Measurements from ENCODE around the gene C17orf107.
A peak's percentile ranks its signal among the peaks of the same experiment; 100 is the strongest.
"Not testable (repeated sequence)": the region's sequence is repeated elsewhere in the genome, so short reads cannot be mapped to it uniquely, and the experiment has no call there.

C17orf107 gene

DNA sequence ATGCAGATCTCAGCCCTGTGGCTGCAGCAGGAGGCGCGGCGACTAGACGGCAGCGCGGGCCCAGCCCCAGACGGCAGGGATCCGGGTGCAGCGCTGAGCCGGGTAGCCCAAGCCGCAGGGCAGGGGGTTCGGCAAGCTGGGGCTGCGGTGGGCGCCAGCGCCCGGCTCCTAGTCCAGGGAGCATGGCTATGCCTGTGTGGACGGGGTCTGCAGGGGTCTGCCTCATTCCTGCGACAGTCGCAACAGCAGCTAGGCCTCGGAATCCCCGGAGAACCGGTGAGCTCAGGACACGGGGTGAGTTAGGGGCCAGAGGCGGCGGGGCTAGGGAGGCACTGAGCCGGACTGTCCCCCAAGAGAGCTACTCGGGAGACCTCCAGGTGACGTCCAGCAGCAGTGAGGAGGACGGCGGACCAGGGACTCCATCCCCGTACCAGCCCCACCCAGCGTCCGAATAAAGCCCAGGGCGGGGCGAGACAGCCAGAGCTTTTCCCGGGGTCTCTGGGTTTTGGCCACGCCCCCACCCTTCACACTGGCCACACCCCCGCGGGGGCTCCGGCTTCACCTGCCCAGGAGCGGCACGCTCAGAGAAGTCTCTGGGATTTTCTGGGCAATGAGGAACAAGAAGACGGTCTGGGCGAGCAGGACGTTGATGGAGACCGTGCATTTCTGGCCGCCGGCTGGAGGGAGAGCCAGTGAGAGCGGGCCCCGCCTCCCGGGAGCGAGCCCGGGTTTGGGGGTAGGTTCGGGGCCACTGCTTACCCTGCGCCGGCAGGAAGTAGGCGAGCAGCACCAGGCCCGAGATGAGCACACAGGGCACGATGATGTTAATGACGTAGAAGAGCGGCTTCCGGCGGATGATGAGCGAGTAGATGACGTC lies 1.1 kb downstream of the C17orf107 start:
- DNase-seq (ENCODE audit: low read depth in 2 of 2): no peak

DNA sequence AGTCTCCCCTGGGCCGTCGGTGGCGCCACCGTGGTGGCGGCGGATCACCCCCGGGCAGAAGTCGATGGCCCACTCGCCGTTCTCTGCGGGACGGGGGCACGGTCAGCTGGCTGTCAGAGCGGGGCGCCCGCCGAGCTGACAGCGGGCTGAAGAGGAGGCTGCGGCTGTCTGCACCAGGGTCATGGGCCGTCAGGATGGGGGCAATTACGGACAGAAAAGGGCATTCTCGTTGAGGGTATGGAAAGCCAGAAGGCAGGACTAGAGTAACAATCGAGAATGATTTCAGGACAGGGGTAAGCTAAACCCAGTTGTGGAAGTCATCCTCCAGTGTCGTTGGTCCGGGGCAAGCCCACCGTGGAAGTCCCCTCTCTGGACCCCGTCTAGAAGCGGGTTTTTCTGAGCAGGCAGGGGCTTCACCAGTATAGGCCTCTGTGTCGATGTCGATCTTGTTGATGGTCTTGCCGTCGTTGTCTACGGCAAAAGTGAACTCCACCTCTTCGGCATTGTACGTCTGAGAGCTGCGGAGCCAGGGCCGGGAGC lies 1.8 kb downstream of the C17orf107 start:
- no peak for DNase-seq (ENCODE audit: low read depth in 2 of 2)

DNA sequence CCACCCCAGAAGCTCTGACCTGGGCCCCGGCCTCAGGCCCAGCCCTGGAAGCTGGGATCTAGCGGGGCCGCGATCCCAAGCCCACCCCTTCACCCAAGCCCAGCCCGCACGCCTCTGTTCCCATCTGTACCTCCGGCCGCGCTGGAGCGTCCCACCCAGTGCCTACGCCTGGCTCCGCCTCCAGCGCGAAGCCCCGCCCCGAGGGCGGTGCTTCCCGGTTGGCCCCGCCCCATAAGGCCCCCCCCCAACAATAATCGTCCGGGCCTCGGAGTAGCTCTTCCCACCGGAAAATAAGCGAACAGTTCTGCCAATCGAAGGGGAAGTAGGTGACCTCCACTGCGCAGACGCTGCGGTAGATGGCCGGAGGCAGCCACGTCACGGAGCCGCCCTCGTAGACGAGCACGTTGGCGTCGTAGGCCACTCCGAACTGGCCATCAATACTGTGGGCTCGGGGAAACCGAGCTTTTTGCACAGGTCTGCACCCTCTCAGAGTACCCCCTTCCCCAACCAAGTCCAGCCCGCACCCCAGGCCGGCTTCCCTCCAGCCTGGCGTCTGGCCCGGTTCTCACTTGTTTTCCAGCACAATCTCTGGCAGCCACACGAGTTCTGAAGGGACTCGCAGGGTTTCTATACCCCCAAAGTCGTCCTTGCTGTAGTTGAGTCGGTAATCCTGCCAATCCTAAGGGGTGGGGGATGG lies 2.5 kb downstream of the C17orf107 start:
- DNase-seq (ENCODE audit: low read depth in 2 of 2): no peak

DNA sequence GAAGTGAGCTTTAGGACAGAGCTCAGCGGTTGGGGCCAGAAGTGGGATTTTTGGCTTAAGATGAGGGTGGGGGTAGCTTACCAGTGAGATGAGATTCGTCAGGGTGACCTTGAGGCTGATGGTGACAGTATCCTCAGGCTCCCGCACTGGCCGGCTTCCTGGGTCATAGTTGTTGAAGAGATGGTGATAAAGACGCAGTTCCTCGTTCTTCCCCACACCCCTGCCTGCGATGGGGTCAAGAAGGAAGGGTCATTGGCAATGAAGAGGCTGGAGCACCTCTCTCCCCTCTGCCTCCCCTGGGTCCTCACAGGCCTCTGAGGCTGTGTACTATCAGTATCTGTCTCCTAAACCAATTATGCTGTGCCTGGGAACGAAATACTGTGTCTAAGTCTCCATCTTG lies 3.2 kb downstream of the C17orf107 start:
- no peak for DNase-seq (ENCODE audit: low read depth in 2 of 2)

DNA sequence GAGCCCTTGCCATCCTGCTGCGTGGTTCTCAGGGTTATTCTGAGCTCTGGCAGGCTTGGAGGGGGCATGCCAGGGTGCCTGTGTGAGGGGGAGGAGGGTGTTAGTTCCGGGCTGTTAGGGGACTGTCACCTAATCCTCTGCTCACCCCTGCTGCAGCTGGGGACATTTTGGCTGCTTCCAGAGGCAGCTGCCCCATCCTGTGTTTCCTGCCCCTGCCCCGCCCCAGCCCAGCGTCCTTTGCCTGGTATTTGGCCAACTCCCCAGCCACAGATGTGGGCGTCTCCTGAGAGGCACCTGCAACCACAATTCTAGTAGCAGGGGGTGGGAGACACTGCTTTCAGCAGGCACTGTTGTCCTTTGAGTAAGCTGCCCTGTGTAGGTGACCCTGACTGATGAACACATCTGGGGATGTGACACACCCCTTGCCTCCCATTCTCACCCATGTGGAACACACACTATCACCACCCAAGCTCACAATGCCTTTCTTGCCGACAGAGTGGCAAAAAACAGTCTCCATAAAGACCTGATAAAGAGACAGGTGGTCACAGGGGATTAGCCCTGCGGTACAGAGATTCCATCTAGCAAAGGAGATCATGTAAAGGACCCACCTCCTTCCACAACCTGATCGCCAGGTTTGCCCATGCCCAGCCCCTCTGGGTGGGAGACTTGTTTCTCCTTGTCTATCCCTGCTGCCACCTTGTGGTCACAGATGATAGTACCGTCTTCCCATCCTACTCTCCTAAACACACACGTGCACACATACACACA lies 3.9 kb downstream of the C17orf107 start, which contains the start of gene CHRNE:
Gene CHRNE (minus strand): TSS at position 48 of the 768 bp plus-strand sequence. CDS start 35 bp downstream, at position 13.
- DNase-seq (ENCODE audit: low read depth in 2 of 2): peak; percentile 39 to 62

DNA sequence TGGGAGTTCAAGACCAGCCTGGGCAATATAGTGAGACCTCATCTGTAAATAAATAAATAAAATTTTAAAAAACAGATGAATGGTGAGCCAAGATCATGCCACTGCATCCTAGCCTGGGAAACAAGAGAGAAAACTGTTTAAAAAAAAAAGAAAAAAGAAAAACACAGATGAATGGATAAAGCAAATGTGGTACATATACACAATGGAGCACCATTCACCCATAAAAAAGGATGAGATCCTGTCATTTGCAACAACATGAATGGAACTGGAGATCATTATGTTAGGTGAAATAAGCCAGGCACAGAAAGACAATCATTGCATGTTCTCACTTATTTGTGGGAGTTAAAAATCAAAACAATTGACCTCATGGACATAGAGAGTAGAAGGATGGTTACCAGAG lies 7.3 kb downstream of the C17orf107 start:
- not testable (repeated sequence) for DNase-seq (ENCODE audit: low read depth in 2 of 2)

DNA sequence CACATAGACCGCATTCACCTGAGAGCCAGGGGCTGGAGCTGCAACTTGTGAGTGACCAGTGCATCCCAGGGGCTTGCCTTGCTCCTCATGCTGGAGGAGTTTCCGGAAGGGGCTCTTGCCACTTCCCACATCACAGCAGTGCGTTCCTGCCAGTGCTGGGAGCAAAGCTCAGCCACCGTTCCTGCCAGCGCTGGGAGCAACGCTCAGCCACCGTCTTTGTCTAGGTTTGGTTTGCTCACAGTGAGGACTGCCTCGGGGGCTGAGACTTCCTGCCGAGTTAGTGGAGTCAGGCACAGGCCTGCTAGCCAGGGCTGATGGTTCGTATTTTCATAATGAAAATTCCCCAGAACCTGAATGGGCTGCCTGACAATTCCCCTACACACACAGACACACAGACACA lies 9.0 kb downstream of the C17orf107 start:
- DNase-seq (ENCODE audit: low read depth in 2 of 2): no peak

DNA sequence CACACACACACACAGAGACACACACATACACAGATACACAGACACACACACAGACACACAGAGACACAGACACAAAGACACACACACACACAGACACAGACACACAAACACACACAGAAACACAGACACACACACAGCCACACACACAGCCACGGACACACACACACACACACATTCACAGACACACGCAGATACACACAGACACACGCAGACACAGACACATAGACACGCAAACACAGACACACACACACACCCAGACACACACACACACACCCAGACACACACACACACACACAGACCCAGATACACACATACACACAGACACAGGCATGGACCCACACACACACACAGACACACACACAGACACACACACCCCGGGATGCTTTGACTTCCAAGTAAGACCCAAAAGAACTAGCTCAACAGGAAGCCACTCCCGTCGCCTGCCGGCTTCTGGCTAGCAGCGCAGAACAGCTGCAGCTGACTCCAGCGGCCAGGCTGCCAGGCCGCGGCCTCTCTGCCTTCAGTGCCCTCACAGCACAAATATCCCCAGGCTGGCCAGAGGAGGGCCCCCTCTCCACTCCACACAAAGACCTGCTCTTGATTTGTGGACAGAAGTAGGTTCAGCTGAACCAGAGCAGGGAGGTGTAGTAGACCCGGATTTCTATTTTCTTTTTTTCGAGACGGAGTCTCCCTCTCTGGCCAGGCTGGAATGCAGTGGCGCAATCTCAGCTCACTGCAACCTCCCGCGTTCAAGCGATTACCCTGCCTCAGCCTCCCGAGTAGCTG lies 9.6 kb downstream of the C17orf107 start:
- peak in 1 of 2 donors; percentile 54 for DNase-seq (ENCODE audit: low read depth in 2 of 2)

DNA sequence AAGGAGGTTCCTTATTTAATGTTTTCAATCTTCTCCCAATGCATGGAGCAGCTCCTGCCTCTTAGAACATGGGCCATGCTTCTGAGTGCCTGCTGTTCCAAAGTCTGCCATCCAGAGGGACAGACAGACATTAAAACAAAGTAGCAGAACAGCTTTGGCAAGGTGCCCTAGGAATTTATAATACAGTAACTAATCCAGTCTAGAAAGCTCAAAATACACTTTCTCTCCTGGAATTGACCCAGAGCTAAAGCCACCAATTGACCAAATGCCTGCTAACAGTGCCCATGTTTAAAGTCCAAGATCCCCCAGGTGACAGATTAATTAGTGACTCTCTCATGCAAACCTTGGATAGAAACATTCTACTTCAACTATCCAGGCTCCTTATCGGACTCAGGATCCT lies 14.7 kb downstream of the C17orf107 start:
- no peak for DNase-seq (ENCODE audit: low read depth in 2 of 2)

DNA sequence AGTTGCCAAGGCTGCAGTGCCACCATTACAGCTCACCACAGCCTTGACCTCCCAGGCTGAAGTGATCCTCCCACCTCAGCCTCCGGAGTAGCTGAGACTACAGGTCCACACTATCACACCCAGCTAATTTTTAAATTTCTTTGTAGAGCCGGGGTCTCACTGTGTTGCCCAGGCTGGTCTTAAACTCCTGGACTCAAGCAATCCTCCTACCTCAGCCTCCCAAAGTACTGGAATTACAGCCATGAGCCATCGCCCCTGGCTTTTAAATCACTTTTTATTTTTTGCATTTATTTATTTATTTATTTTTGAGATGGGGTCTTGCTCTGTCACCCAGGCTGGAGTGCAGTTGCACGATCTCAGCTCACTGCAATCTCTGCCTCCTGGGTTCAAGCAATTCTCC lies 15.2 kb downstream of the C17orf107 start:
- not testable (repeated sequence) for DNase-seq (ENCODE audit: low read depth in 2 of 2)

DNA sequence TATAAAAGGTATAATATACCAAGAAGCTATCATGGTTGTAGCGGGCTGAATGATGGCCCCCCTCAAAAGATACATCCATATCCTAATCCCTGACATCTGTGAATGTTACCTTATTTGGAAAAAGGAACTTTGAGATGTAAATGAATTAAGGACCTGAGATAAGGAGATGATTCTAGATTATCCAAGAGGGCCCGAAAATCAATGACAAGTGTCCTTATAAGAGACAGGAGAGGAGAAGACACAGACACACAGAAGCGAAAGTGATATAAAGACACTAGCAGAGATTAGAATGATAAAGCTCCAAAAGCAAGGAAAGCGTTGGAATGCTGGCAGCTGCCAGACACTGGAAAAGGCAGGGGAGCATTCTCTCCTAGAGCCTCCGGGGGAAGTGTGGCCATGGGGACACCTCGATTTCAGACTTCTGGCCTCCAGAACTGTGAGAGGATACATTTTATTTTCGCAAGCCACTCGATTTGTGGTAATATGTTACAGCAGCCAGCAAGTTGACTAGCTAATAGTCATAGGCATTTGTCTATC lies 20.2 kb downstream of the C17orf107 start:
- no peak for DNase-seq (ENCODE audit: low read depth in 2 of 2)

DNA sequence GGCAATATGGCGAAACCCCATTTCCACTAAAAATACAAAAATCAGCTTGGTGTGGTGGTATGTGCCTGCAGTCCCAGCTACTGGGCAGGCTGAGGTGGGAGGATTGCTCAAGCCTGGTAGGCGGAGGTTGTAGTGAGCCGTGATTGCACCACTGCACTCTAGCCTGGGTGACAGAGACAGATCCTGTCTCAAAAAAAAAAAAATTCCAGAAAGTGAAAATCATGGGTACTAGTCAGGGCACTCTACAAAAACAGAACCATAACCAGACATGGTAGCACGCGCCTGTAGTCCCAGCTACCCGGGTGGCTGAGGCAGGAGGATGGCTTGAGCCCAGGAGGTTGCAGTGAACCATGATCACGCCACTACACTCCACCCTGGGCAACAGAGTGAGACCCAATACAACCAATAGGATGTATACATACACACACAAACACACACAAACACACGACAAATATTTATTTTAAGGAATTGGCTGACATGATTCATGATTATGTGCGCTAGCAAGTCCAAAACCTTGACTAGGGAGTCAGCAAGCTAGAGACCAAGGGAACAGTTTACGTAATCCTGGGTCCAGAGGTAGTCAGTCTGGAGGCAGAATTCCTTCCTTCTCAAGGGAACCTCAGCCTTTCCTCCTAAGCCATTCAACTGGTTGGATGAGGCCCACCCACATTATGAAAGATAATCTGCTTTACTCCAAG lies 21.2 kb downstream of the C17orf107 start:
- no peak for DNase-seq (ENCODE audit: low read depth in 2 of 2)

DNA sequence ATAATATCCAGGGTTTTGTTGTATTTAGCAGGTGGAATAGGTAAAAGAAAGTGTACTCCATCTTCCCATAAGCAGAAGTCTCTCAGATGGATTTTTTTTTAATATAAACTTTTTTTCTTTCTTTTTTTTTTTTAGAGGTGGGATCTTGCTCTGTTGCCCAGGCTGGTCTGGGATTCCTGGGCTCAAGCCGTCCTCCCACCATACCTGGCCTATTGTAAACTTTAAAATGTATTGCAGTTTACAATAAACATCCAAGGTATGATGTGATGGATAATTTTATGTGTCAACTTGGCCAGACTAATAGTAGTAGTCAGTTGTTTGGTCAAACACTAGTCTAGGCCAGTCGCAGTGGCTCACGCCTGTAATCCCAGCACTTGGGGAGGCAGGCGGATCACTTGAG lies 22.0 kb downstream of the C17orf107 start:
- DNase-seq (ENCODE audit: low read depth in 2 of 2): no peak

DNA sequence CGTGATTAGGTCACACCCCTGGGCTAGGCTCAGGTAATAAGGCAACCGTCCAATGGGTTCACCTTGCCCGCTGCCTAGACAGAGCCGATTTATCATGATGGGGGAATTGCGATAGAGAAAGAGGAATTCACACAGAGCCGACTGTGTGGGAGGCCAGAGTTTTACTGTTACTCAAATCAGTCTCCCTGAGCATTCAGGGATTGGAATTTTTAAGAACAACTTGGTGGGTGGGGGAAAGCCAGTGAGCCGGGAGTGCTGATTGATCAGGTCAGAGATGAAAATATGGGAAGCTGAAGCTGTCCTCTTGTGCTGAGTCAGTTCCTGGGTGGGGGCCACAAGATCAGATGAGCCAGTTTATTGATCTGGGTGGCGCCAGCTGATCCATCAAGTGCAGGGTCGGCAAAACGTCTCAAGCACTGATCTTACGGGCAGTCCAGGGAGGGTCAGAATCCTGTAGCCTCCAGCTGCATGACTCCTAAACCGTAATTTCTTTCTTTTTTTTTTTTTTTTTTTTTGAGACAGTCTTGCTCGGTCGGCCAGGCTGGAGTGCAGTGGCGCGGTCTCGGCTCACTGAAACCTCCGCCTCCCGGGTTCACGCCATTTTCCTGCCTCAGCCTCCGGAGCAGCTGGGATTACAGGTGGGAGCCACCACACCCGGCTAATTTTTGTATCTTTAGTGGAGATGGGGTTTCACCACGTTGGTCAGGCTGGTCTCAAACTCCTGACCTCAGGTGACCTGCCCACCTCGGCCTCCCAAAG lies 27.4 kb downstream of the C17orf107 start:
- not testable (repeated sequence) for DNase-seq (ENCODE audit: low read depth in 2 of 2)

DNA sequence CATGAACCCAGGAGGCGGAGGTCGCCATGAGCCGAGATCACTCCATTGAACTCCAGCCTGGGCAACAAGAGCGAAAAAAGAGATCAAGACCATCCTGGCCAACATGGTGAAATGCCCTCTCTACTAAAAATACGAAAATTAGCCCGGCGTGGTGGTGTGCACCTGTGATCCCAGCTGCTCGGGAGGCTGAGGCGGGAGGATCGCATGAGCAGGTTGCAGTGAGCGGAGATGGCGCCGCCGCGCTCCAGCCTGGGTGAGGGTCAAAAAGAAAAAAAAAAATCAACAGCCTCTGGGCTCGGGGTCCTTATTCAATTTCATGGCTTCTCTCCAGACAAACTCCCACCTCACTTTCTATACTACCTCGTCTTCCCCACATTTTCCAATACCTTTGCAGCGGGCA lies 29.5 kb downstream of the C17orf107 start:
- no peak for DNase-seq (ENCODE audit: low read depth in 2 of 2)

DNA sequence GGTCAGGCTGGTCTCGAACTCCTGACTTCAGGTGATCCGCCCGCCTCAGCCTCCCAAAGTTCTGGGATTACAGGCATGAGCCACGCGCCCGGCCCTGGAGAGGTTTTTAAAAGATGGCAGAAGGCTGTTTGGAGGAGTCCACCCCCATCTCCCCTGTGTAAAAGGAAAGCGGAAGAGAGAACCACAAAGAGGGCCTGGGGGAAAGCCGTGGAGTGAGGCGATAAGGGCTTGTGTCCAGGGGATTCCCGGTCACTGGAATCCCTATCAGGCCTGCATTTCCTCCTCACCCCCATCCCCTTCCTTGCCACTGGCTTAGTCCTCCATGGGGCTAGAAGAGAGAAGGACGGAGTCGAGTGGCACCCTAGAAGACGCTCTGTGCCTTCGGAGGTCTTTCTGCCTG lies 32.6 kb downstream of the C17orf107 start, which contains the start of gene GP1BA:
Gene GP1BA (plus strand): TSS at position 315 of the 400 bp plus-strand sequence. CDS start 328 bp downstream, outside the sequence.
- DNase-seq (ENCODE audit: low read depth in 2 of 2): no peak

DNA sequence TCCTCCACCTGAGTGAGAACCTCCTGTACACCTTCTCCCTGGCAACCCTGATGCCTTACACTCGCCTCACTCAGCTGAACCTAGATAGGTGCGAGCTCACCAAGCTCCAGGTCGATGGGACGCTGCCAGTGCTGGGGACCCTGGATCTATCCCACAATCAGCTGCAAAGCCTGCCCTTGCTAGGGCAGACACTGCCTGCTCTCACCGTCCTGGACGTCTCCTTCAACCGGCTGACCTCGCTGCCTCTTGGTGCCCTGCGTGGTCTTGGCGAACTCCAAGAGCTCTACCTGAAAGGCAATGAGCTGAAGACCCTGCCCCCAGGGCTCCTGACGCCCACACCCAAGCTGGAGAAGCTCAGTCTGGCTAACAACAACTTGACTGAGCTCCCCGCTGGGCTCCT lies 33.4 kb downstream of the C17orf107 start:
- DNase-seq (ENCODE audit: low read depth in 2 of 2): no peak

DNA sequence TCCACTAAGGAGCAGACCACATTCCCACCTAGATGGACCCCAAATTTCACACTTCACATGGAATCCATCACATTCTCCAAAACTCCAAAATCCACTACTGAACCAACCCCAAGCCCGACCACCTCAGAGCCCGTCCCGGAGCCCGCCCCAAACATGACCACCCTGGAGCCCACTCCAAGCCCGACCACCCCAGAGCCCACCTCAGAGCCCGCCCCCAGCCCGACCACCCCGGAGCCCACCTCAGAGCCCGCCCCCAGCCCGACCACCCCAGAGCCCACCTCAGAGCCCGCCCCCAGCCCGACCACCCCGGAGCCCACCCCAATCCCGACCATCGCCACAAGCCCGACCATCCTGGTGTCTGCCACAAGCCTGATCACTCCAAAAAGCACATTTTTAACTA lies 34.3 kb downstream of the C17orf107 start:
- no peak for DNase-seq (ENCODE audit: low read depth in 2 of 2)
